Umbilical cord (tissue), 2 donors: ENCODE results near the gene EDN1. TPM values are rescaled to one million over a fixed set of nuclear protein-coding genes. Genes with fewer than 3 reads are reported as not detected.
"Not testable (repeated sequence)": the region's sequence is repeated elsewhere in the genome, so short reads cannot be mapped to it uniquely, and the experiment has no call there.

ENCODE experiments used
- DNase-seq: peaks from one replicate; pipeline ENCODE4 v3.0.0-alpha.2; 2015; ENCODE audit warnings: low spot score
- total RNA-seq: library from RNA; depleted of rRNA; stranded (reverse); fragments of >200 nt; gene quantifications from one replicate; pipeline ENCODE4 v1.2.3, GENCODE V29; 2014; ENCODE audit warnings: low replicate concordance; ENCODE audit not compliant: insufficient read depth

The EDN1 gene
- total RNA-seq, 1 donor from 2014 or later: 39.5 TPM

GRCh38 chr6:12293931-12294807, 4.0 kb downstream of the EDN1 start:
- DNase-seq: no peak

- DNase-seq: no peak
Measured at GRCh38 chr6:12294851-12295536, 4.8 kb downstream of the EDN1 start.

- no peak for DNase-seq
Measured at GRCh38 chr6:12295558-12296254, 5.5 kb downstream of the EDN1 start.

GRCh38 chr6:12296255-12296573, 6.1 kb downstream of the EDN1 start:
- DNase-seq: peak; percentile 65

- no peak for DNase-seq
Measured at GRCh38 chr6:12296604-12297003, 6.4 kb downstream of the EDN1 start.

GRCh38 chr6:12297363-12298016, 7.3 kb downstream of the EDN1 start:
- DNase-seq: no peak

GRCh38 chr6:12298017-12298978, 8.1 kb downstream of the EDN1 start:
- DNase-seq: no peak

- no peak for DNase-seq
Measured at GRCh38 chr6:12298995-12299394, 8.8 kb downstream of the EDN1 start.

- no peak for DNase-seq
Measured at GRCh38 chr6:12301018-12301417, 10.9 kb downstream of the EDN1 start.

- no peak for DNase-seq
Measured at GRCh38 chr6:12304487-12304886, 14.3 kb downstream of the EDN1 start.

GRCh38 chr6:12309070-12309469, 18.9 kb downstream of the EDN1 start:
- no peak for DNase-seq

GRCh38 chr6:12311106-12311505, 20.9 kb downstream of the EDN1 start:
- no peak for DNase-seq

- DNase-seq: peak; percentile 73
Measured at GRCh38 chr6:12312736-12313135, 22.6 kb downstream of the EDN1 start.

GRCh38 chr6:12313306-12313991, 23.3 kb downstream of the EDN1 start:
- DNase-seq: no peak

- DNase-seq: no peak
Measured at GRCh38 chr6:12313992-12314589, 23.9 kb downstream of the EDN1 start.

GRCh38 chr6:12314751-12315150, 24.6 kb downstream of the EDN1 start:
- no peak for DNase-seq

- no peak for DNase-seq
Measured at GRCh38 chr6:12315292-12316081, 25.3 kb downstream of the EDN1 start.

- DNase-seq: no peak
Measured at GRCh38 chr6:12318749-12319148, 28.6 kb downstream of the EDN1 start.

- DNase-seq: not testable (repeated sequence)
Measured at GRCh38 chr6:12320074-12320473, 29.9 kb downstream of the EDN1 start.
